GM20000 (cell line): ENCODE data around the gene ZBTB2.
"Not testable (repeated sequence)": the region's sequence is repeated elsewhere in the genome, so short reads cannot be mapped to it uniquely, and the experiment has no call there.

Source experiments
- DNase-seq: peaks from one replicate; pipeline ENCODE4 v3.0.0; 2012; ENCODE audit warnings: low spot score
- TF ChIP-seq, protein P1 (sequence below): IDR thresholded peaks from 2 replicates; pipeline ENCODE4 v1.5.1; 2012; ENCODE audit warnings: mild to moderate bottlenecking, control low read depth; ENCODE audit errors: extremely low read depth, missing control alignments

Gene ZBTB2

DNA sequence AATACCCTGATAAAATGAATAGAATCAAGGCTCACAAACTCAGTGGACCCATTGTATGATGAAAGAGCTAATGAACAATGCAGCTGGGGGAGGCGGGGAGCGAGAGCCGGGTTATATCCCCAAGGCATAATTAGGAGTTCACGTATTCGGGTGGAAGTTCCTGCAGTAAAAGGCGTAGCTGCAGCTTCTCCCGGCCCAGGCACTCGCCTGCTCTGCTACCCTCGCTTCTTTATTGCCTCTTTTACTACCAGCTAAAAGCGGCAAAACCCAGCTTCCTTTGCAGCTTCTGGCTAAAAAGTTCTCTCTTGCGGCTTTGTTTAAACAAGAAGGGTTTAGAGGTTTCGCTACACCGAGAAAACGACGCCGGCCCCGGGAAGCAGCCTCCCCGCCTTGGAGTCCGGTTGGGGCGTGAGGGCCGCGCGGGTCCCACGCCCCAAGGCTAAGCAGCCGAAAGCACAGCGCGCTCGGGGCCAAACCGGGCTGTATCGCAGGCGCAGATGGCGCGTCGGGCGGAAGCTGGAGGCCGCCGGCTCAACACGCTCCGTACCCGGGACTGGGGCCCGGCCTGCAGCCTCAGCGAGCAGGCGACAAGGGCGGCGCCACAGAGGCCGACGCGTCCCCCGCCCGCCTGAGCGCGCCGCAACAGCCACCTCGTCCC lies 1.6 kb downstream of the ZBTB2 start:
- TF ChIP-seq, protein P1, sequence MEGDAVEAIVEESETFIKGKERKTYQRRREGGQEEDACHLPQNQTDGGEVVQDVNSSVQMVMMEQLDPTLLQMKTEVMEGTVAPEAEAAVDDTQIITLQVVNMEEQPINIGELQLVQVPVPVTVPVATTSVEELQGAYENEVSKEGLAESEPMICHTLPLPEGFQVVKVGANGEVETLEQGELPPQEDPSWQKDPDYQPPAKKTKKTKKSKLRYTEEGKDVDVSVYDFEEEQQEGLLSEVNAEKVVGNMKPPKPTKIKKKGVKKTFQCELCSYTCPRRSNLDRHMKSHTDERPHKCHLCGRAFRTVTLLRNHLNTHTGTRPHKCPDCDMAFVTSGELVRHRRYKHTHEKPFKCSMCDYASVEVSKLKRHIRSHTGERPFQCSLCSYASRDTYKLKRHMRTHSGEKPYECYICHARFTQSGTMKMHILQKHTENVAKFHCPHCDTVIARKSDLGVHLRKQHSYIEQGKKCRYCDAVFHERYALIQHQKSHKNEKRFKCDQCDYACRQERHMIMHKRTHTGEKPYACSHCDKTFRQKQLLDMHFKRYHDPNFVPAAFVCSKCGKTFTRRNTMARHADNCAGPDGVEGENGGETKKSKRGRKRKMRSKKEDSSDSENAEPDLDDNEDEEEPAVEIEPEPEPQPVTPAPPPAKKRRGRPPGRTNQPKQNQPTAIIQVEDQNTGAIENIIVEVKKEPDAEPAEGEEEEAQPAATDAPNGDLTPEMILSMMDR = no peak
- peak; percentile 21 for DNase-seq

DNA sequence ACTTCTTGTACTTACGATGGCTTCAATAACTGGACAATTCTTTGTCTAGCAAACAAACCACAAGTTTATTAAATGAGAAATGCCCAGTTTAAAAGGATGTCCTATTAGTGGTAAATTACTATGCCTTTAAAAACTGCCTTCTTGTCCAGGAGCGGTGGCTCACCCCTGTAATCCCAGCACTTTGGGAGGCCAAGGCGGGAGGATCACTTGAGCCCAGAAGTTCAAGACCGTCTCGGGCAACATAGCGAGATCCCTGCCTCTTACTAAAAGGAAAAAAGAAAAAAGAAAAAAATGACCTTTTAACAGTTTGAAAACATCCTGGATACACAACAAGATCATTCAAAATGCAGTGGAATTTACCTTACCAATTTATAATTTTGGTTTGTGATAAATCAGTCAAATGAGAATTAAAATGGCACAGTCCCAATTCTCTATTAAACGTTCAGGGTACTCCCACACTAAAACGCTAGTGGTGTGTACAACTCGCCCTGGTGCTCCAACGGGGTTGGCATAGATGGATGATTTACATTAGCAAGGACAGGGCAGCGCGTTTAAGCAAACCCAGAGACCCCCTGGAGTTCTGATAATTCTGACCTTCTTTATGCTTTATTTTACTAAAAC lies 2.3 kb downstream of the ZBTB2 start:
- TF ChIP-seq, protein P1 = no peak
- DNase-seq = no peak

DNA sequence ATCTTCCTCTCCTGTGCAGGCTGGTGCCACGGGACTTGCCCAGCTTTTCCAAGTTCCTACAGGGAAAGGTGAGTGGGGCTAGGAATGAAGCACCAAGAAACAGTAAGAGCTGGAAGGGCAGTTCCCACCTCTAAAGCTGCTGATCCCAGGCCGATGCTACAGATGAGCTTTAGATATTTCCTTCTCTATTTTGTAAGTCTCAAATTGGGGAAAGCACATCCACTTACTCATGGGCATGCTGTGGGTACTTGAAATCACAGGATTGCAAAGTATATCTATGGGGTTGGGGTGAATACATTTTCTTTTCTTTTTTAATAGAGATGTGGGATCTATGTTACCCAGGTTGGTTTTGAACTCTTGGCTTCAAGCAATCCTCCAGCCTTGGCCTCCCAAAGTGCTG lies 3.1 kb downstream of the ZBTB2 start:
- no peak for DNase-seq
- TF ChIP-seq, protein P1 = no peak

DNA sequence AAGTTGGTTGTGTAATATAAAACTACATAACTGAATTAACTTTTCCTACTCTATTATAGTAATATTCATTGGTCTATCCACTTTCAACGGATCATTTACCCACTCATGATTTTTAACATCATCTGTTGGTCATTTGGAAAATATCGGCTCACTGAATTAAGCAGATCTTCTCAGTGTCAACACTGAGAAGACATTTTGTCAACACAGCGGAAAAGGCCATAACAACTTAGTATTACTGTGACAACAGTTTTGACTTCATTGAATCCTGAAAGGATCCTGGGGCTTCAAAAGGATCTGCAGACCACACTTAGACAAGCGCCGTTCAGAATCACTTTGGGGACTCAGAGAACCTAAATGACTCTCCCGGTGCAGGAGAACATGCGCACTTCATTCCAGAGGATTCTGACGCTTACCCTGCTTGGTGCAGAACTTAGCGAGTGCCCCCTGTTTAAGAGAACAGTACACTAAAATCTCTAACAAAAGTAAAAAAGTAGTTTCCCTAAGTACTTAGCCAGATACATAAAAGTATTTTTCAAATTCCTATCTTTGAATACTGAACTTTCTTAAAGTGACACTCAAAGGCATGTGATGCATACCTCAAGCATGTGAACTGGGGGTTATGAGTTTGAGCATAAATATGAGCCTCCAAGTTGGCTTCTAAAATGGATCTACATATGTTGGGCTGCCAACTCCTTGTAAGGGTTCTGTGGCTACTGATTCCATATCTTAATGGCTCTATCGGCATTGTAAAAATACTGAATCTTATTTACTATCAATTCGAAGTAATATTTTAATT lies 4.0 kb downstream of the ZBTB2 start:
- no peak for DNase-seq
- TF ChIP-seq, protein P1 = no peak

DNA sequence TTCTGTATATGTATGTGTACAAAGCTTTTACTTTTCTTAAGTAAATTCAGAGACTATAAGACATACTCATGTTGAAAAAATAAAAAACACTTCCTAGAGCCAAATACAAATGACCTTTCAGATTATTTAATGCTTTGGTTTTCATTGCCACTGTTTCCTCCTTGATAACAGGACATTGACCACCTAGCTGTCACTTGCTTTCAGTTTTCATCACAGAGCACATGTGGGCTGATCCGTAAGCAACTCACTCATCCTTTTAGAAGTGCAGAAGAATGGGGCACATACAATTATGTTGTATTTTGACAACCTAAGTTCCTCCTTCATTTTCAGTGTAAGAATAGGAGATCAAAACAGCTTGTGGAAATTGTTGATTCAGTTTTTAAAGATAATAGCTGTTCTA lies 6.2 kb downstream of the ZBTB2 start:
- peak; percentile 34 for DNase-seq
- TF ChIP-seq, protein P1 = no peak

DNA sequence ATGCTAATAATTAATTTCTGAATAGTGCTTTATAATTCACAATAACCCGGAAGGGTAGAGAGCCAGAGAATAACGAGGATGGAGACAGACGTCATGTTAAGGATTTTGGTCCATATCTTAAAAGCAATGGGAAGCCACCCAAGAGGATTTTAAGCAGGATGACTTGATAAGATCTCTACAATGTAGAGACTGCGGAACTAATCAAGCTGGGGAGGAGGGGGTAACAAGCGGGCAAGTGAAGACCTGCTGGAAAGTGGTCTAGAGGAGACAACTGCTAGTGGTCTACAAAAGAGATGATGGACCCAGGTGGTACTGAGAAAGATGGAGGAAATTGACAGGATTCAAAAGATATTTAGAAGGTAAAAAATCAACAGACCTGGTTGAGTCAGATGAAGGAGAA lies 7.2 kb downstream of the ZBTB2 start:
- TF ChIP-seq, protein P1 = no peak
- no peak for DNase-seq

DNA sequence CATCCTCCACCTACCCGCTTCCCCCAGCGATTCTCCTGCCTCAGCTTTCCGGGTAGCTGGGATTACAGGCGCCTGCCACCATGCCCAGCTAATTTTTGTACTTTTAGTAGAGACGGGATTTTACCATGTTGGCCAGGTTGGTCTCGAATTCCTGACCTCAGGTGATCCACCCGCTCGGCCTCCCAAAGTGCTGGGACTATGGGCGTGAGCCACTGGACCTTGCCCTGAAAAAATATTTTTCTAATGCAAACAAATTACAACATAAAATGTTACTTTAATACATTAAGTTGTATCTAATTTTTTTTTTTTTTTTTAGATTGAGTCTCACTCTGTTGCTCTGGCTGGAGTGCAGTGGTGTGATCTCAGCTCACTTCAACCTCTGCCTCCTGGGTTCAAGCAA lies 8.7 kb downstream of the ZBTB2 start:
- DNase-seq = not testable (repeated sequence)
